A673 (cell line): ENCODE data around the gene TIMM10.

Experiments
- EZH2 ChIP-seq: fragments of 200-600 bp; sonication (generic); IDR thresholded peaks from 2 replicates; pipeline ENCODE4 v1.6.1; 2017; ENCODE audit warnings: borderline replicate concordance, low read depth, mild to moderate bottlenecking, mixed read lengths, antibody characterized with exemption, low read length; ENCODE audit not compliant: poor library complexity, severe bottlenecking
- TF ChIP-seq, protein P1 (sequence below): fragments of 300-800, 200-600 bp; sonication (generic); conservative IDR thresholded peaks from 2 replicates; pipeline ENCODE4 v1.5.1; 2017; ENCODE audit warnings: low read depth, mild to moderate bottlenecking, antibody characterized with exemption, low read length, moderate library complexity, mixed read lengths

DNA sequence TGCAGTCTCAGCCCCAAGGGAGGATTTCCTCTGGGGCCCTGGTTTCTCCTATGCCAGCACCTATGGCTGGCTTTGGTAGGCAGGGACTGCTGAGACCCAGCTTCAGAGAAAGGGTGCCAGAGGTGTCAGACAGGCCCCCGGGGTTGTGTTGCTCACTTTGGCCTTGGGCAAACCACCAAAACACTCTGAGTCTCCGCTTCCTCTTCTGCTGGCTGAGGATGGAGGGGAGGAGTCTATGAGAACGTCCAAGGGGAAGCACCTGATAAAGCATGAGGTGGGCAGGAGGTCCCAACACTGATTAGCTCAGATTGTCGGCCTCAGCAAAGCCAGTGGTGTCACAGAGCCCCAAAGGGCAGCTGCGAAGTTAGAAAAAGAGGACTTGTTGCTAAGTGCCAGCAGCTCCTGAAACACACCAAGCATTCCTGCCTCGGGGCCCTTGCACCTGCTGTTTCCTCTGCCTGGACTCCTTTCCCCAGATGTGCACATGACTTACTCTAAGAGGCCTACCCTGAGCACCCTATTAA, 17.4 kb upstream of the TIMM10 start:
- TF ChIP-seq, protein P1, sequence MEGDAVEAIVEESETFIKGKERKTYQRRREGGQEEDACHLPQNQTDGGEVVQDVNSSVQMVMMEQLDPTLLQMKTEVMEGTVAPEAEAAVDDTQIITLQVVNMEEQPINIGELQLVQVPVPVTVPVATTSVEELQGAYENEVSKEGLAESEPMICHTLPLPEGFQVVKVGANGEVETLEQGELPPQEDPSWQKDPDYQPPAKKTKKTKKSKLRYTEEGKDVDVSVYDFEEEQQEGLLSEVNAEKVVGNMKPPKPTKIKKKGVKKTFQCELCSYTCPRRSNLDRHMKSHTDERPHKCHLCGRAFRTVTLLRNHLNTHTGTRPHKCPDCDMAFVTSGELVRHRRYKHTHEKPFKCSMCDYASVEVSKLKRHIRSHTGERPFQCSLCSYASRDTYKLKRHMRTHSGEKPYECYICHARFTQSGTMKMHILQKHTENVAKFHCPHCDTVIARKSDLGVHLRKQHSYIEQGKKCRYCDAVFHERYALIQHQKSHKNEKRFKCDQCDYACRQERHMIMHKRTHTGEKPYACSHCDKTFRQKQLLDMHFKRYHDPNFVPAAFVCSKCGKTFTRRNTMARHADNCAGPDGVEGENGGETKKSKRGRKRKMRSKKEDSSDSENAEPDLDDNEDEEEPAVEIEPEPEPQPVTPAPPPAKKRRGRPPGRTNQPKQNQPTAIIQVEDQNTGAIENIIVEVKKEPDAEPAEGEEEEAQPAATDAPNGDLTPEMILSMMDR = no peak
- TF ChIP-seq EZH2 = no peak
